Sigmoid colon (tissue), 7 donors: ENCODE results near the gene ITPA. TPM values are rescaled to one million over a fixed set of nuclear protein-coding genes. Genes with fewer than 3 reads are reported as not detected.

Experiments used
- DNase-seq: peaks from one replicate; pipeline ENCODE4 v3.0.0-alpha.2; 2019
- H3K27ac ChIP-seq, 4 donors: fragments of 200-600 bp; sonication (generic); one replicate each; pipeline ENCODE4 v1.5.1; 2016 to 2019; ENCODE audit warnings: mild to moderate bottlenecking in 1 of 4
- H3K27me3 ChIP-seq, 3 donors: fragments of 200-600 bp; sonication (generic); one replicate each; pipeline ENCODE4 v1.5.1; 2019; ENCODE audit warnings: mild to moderate bottlenecking in 1 of 3
- H3K36me3 ChIP-seq, 4 donors: fragments of 200-600 bp; sonication (generic); one replicate each; pipeline ENCODE4 v1.5.1; 2016 to 2019
- H3K4me1 ChIP-seq, 4 donors: fragments of 200-600 bp; sonication (generic); one replicate each; pipeline ENCODE4 v1.5.1; 2017 to 2019
- H3K4me3 ChIP-seq, 4 donors: fragments of 200-600 bp; sonication (generic); one replicate each; pipeline ENCODE4 v1.5.1; 2017 to 2019; ENCODE audit warnings: mild to moderate bottlenecking in 2 of 4, moderate library complexity in 1 of 4
- H3K9me3 ChIP-seq, 4 donors: fragments of 200-600 bp in 3 of 4; sonication (generic) in 3 of 4; one replicate each; pipeline versions ENCODE4 v1.5.1 to v1.6.1; 2013 to 2019
- EP300 ChIP-seq, 4 donors: sonication (generic); formaldehyde crosslinking; IDR thresholded peaks; one replicate each; pipeline ENCODE4 v1.6.1; 2017; ENCODE audit warnings: antibody characterized with exemption in 4 of 4
- POLR2A ChIP-seq, 2 donors: fragments of 450-650 bp; IDR thresholded peaks; one replicate each; pipeline ENCODE4 v1.6.1; 2016; ENCODE audit warnings: antibody characterized with exemption in 2 of 2, mild to moderate bottlenecking in 2 of 2, moderate library complexity in 2 of 2
- POLR2AphosphoS5 ChIP-seq, 4 donors: sonication (generic); formaldehyde crosslinking; IDR thresholded peaks; one replicate each; pipeline ENCODE4 v1.6.1; 2017; ENCODE audit warnings: antibody characterized with exemption in 4 of 4
- WGBS, 2 donors: extraction: QIAGEN DNeasy Blood & Tissue Kit; methylation state at CpG; one replicate each; pipeline ENCODE4 v1.1.7; 2013; 5-methylcytosine and 5-hydroxymethylcytosine counted together
- intact Hi-C: fragments of 100-400 bp; cut with DNase I; formaldehyde crosslinking; loops from one replicate; pipeline ENCODE4 v1.15.1; 2023
- polyA plus RNA-seq, 3 donors: library from polyadenylated mRNA; stranded (reverse); fragments of 200-250 nt; gene quantifications; one replicate each; pipeline ENCODE4 v1.2.3, GENCODE V29; 2013
- total RNA-seq, 4 donors: library from RNA; depleted of rRNA; stranded (reverse); fragments of >200 nt; gene quantifications; one replicate each; pipeline ENCODE4 v1.1.0, GENCODE V29; 2016
- TF ChIP-seq, protein P1 (sequence below), 4 experiments: fragments of 450-650 bp in 3 of 4; fragments of 200-600 bp in 1 of 4; IDR thresholded peaks; one replicate each; pipeline ENCODE4 v1.5.1; 2016 to 2019; ENCODE audit warnings: antibody characterized with exemption in 4 of 4, mild to moderate bottlenecking in 3 of 4, moderate library complexity in 2 of 4
- donor health status: healthy with polysubstance abuse.
- donor health status: Bipolar disorder and iron deficiency.
- donor health status: healthy.

Gene ITPA
- total and polyA plus RNA-seq, 7 donors: 17.1 to 92.5 (median 31.7) TPM

DNA sequence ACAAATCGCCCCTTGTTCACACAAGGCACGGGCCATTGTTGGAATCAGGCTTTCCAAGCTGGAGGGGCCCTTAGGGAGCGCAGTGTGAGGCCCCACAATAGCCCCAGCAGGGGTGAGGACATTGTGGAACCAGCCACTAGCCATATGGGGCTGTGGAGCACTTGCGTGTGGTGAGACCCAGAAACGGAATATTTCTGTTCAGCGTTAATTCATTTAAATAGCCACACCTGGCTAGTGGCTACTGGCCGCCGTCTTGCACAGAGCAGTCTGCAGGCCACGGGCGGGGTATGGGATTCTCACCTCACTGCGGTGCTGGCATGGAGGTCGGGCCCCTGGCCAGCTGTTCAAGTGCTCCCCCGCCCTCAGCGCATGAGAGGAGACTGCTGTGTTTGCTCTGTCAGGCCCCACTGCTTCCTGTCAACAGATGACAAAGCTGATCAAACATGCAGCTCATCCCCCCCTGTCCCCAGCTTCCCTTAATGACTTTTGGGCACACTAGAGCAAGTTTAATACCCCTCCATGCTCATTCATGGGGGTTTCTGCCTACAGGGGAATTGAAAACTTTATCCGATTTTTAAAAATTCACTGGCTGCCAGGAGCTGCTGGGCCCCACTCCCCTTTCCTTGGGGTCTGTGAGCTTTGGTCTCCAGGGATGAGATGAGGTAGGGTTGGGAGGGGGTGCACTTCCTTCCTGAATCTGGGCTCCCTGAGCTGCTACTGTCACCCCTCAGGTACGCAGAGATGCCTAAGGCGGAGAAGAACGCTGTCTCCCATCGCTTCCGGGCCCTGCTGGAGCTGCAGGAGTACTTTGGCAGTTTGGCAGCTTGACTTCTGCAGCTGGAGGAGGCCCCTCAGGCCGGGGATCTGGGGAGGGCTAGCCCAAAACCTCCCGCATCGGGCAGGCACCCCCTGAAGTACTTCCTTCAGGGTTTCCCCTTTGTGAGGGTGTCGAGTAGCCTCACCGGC lies 13.6 kb downstream of the ITPA start:
- H3K27ac ChIP-seq: no peak overlapping the region
- no peak for TF ChIP-seq POLR2A (IDR thresholded peaks at IDR 0.05)
- TF ChIP-seq, protein P1, sequence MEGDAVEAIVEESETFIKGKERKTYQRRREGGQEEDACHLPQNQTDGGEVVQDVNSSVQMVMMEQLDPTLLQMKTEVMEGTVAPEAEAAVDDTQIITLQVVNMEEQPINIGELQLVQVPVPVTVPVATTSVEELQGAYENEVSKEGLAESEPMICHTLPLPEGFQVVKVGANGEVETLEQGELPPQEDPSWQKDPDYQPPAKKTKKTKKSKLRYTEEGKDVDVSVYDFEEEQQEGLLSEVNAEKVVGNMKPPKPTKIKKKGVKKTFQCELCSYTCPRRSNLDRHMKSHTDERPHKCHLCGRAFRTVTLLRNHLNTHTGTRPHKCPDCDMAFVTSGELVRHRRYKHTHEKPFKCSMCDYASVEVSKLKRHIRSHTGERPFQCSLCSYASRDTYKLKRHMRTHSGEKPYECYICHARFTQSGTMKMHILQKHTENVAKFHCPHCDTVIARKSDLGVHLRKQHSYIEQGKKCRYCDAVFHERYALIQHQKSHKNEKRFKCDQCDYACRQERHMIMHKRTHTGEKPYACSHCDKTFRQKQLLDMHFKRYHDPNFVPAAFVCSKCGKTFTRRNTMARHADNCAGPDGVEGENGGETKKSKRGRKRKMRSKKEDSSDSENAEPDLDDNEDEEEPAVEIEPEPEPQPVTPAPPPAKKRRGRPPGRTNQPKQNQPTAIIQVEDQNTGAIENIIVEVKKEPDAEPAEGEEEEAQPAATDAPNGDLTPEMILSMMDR (IDR thresholded peaks at IDR 0.05): no peak
- TF ChIP-seq EP300 (IDR thresholded peaks at IDR 0.05): no peak
- no peak for TF ChIP-seq POLR2AphosphoS5 (IDR thresholded peaks at IDR 0.05)
- no peak overlapping the region for H3K4me3 ChIP-seq
- H3K27me3 ChIP-seq: no peaks in the 10 kb centered on the region
- H3K4me1 ChIP-seq: peaks cover 0 to 7% (median 6%) of the 10 kb centered on the region in 4 donors
- WGBS, 2 donors: 53 to 70% methylated on average over 25 of the region's 25 CpGs
- H3K9me3 ChIP-seq: no peaks in the 10 kb centered on the region
- intact Hi-C loops: no loop called here
- H3K36me3 ChIP-seq: peaks cover 0 to 50% (median 6%) of the 10 kb centered on the region in 4 donors
- DNase-seq: no peak

DNA sequence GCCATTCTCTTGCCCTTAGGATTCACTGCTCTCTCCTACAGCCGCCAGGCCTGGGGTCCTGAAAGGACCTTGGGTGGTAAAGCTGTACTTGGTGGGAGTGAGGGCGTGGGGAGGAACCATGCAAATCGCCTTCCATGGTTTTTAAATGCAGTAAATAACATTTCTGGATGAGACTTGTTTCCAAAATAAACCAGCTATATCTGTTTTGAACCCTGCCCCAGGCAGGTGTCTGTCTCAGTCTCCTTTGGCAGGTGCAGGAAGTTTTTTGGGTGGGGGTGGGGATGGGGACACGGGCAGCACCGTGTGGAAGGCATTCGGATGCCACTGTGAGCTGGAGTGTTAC lies 14.3 kb downstream of the ITPA start:
- intact Hi-C loops: no loop called here
- H3K4me1 ChIP-seq: peaks cover 0 to 2% (median 1%) of the 10 kb centered on the region in 4 donors

DNA sequence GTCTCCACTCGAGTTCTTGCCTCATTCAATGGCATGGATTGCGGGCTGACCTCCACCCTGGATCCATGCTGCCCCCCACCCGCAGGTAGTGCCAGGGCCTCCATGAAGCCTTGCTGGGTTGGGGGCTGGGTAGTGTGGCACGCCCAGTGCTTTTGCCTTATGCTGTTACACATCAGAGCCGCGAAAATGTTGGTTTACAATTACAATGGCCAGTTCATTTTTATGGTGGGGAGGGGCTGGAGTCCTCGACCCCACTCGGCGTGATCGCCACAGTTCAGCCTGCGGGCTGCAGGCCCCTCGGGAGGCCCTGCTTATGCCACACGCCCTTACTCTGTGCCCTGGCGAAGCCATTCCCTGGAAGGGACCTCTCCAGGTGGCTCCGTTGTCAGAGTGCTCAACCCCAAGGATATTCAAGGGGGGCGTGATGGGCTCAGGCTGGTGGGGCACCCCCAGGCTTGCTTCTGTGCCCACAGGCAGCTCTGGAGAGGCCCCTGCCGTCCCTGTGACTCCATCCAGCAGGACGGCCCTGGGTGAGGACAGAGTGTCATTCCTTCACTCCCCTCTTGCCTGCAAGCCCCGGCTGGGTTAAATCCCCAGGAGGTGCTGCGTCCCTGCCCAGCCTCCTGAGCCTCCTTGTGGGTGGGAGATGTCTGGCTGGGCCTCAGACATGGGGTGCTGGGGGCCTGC lies 14.8 kb downstream of the ITPA start:
- H3K4me3 ChIP-seq: no peak overlapping the region
- H3K36me3 ChIP-seq: peaks cover 0 to 50% (median 6%) of the 10 kb centered on the region in 4 donors
- no peak for DNase-seq
- TF ChIP-seq EP300 (IDR thresholded peaks at IDR 0.05) (no peak), POLR2AphosphoS5 (IDR thresholded peaks at IDR 0.05) (no peak), POLR2A (IDR thresholded peaks at IDR 0.05) (no peak)
- TF ChIP-seq, protein P1 (IDR thresholded peaks at IDR 0.05): no peak
- H3K27ac ChIP-seq: no peak overlapping the region
- no peaks in the 10 kb centered on the region for H3K27me3 ChIP-seq
- no peaks in the 10 kb centered on the region for H3K4me1 ChIP-seq
- H3K9me3 ChIP-seq: no peaks in the 10 kb centered on the region
- WGBS, 2 donors: 76 to 90% methylated on average over 20 of the region's 20 CpGs
- intact Hi-C loops: no loop called here

More for the DNA sequence above, 14.3 kb downstream of the ITPA start:
- Histone ChIP-seq H3K9me3 (no peaks in the 10 kb centered on the region), H3K27me3 (no peaks in the 10 kb centered on the region), H3K36me3 (peaks cover 0 to 50% (median 6%) of the 10 kb centered on the region in 4 donors), H3K27ac (no peak overlapping the region), H3K4me3 (no peak overlapping the region)
- TF ChIP-seq POLR2AphosphoS5 (IDR thresholded peaks at IDR 0.05) (no peak), POLR2A (IDR thresholded peaks at IDR 0.05) (no peak), EP300 (IDR thresholded peaks at IDR 0.05) (no peak)
- TF ChIP-seq, protein P1 (IDR thresholded peaks at IDR 0.05): no peak
- no peak for DNase-seq
- 76% methylated on average over 6 of the region's 6 CpGs for WGBS, 2 donors

DNA sequence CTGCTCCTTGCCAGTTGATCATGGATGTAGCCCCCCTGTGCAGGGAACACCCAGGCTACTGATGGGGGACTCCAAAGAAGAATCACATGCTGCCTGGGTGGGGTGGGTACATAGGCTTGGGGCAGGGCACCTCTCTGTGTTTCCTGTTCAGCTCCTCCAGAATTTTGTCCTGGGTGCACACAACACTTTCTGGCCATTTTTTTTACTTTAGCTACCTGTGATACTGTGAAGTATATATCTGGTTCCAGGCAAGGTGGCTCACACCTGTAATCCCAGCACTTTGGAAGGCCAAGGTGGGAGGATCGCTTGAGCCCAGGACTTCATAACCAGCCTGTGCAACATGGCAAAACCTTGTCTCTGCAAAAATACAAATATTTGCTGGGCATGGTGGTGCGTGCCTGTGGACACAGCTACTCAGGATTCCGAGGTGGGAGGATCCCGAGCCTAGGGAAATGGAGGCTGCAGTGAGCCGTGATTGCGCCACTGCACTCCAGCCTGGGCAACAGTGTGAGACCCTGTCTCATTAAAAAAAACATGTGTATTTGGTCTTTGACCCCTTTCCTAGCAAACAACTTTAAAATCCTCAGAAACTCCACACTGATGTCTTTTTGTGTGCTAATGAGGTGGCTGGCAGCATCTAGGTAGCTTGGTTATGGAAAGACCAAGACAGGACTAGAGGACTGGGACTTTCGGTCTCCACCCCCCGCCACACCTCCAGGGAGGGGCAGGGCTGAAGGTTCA lies 15.6 kb downstream of the ITPA start:
- intact Hi-C loops: no loop called here
- Histone ChIP-seq H3K4me1 (no peaks in the 10 kb centered on the region), H3K9me3 (no peaks in the 10 kb centered on the region), H3K4me3 (no peak overlapping the region), H3K36me3 (peaks cover 0 to 50% (median 6%) of the 10 kb centered on the region in 4 donors), H3K27ac (no peak overlapping the region), H3K27me3 (no peaks in the 10 kb centered on the region)
- DNase-seq: no peak
- TF ChIP-seq, protein P1 (IDR thresholded peaks at IDR 0.05): no peak
- TF ChIP-seq EP300 (IDR thresholded peaks at IDR 0.05): no peak
- TF ChIP-seq POLR2A (IDR thresholded peaks at IDR 0.05): no peak
- no peak for TF ChIP-seq POLR2AphosphoS5 (IDR thresholded peaks at IDR 0.05)
- 76 to 90% methylated on average over 8 of the region's 8 CpGs for WGBS, 2 donors
